Vagina (tissue), 2 donors: Measurements from ENCODE around the gene RNU6-7.

Experiments
- CTCF ChIP-seq, 3 experiments: fragments of 450-650 bp in 2 of 3; fragments of 200-600 bp in 1 of 3; sonication (generic) in 1 of 3; IDR thresholded peaks; one replicate each; pipeline ENCODE4 v1.5.1; 2017 to 2019; ENCODE audit warnings: antibody characterized with exemption in 3 of 3, mild to moderate bottlenecking in 2 of 3, moderate library complexity in 2 of 3
- POLR2A ChIP-seq, 2 donors: fragments of 450-650 bp; IDR thresholded peaks; one replicate each; pipeline ENCODE4 v1.6.1; 2017; ENCODE audit warnings: antibody characterized with exemption in 2 of 2, mild to moderate bottlenecking in 2 of 2, moderate library complexity in 2 of 2
- POLR2AphosphoS5 ChIP-seq, 2 donors: sonication (generic); formaldehyde crosslinking; IDR thresholded peaks; one replicate each; pipeline ENCODE4 v1.9.0; 2017; ENCODE audit warnings: antibody characterized with exemption in 2 of 2, mild to moderate bottlenecking in 2 of 2, low read depth in 1 of 2; ENCODE audit not compliant: insufficient read depth in 1 of 2

GRCh38 chr14:32169191-32169590 is 32.7 kb upstream of the RNU6-7 start:
- TF ChIP-seq CTCF (IDR thresholded peaks at IDR 0.05), result no peak
- no peak for TF ChIP-seq POLR2AphosphoS5 (IDR thresholded peaks at IDR 0.05; ENCODE audit: insufficient read depth in 1 of 2, low read depth in 1 of 2)
- TF ChIP-seq POLR2A (IDR thresholded peaks at IDR 0.05), result no peak
